ENCODE data around the gene AVPI1. TPM values are rescaled to one million over a fixed set of nuclear protein-coding genes. Genes with fewer than 3 reads are reported as not detected.

Gene AVPI1
- total RNA-seq, 1 donor = 20.2 TPM

GRCh38 chr10:97628228-97628627, 58.8 kb downstream of the AVPI1 start:
- TF ChIP-seq CTCF (IDR thresholded peaks at IDR 0.05; ENCODE audit: insufficient read depth, low read length) = no peak
- no peak for DNase-seq (ENCODE audit: low read depth)

GRCh38 chr10:97627731-97628130, 59.3 kb downstream of the AVPI1 start:
- TF ChIP-seq CTCF (IDR thresholded peaks at IDR 0.05; ENCODE audit: insufficient read depth, low read length) = no peak
- DNase-seq (ENCODE audit: low read depth) = no peak
- no peak overlapping the region for H3K4me3 ChIP-seq (ENCODE audit: low read depth, low read length)

More at GRCh38 chr10:97628228-97628627, 58.8 kb downstream of the AVPI1 start:
- H3K4me3 ChIP-seq (ENCODE audit: low read depth, low read length) = no peak overlapping the region

Other genes starting within 250 kb of the AVPI1 start
- 29.8 and 50.3 TPM in 2 replicates for gene EXOSC1, start 241.2 kb downstream of the AVPI1 start, total RNA-seq (ENCODE audit: low replicate concordance)
- gene ZDHHC16, start 241.1 kb downstream of the AVPI1 start, total RNA-seq (ENCODE audit: low replicate concordance) = 24.9 and 45.5 TPM in 2 replicates
- gene MMS19, start 188.8 kb downstream of the AVPI1 start, total RNA-seq (ENCODE audit: low replicate concordance) = 50.9 and 81.1 TPM in 2 replicates
- gene UBTD1, start 188.3 kb downstream of the AVPI1 start, total RNA-seq (ENCODE audit: low replicate concordance) = 22.1 and 35.2 TPM in 2 replicates
- gene ANKRD2, start 114.5 kb downstream of the AVPI1 start, total RNA-seq (ENCODE audit: low replicate concordance) = 0.27 and 0.57 TPM in 2 replicates
- 0.08 and 0.72 TPM in 2 replicates for gene HOGA1, start 102.9 kb downstream of the AVPI1 start, total RNA-seq (ENCODE audit: low replicate concordance)
- gene C10orf62, start 97.5 kb downstream of the AVPI1 start, total RNA-seq (ENCODE audit: low replicate concordance) = not detected in 2 replicates
- gene MORN4, start 53.7 kb downstream of the AVPI1 start, total RNA-seq (ENCODE audit: low replicate concordance) = 6.5 and 10.1 TPM in 2 replicates
- 10.1 and 22.3 TPM in 2 replicates for gene PI4K2A, start 46.6 kb downstream of the AVPI1 start, total RNA-seq (ENCODE audit: low replicate concordance)
- gene MARVELD1, start 26.5 kb upstream of the AVPI1 start, total RNA-seq (ENCODE audit: low replicate concordance) = 34.9 and 64.3 TPM in 2 replicates
- gene ZFYVE27, start 49.9 kb upstream of the AVPI1 start, total RNA-seq (ENCODE audit: low replicate concordance) = 14.1 and 20.4 TPM in 2 replicates
- not detected in 2 replicates for gene SFRP5, start 84.8 kb upstream of the AVPI1 start, total RNA-seq (ENCODE audit: low replicate concordance)
- not detected in 2 replicates for gene GOLGA7B, start 162.6 kb upstream of the AVPI1 start, total RNA-seq (ENCODE audit: low replicate concordance)